IMR-90 (cell line): ENCODE data around the gene PTPRC. TPM values are rescaled to one million over a fixed set of nuclear protein-coding genes. Genes with fewer than 3 reads are reported as not detected.

Experiments
- ATAC-seq: fragments of 200-7000 bp; cut with Tn5 transposase; 2 replicates; pipeline ENCODE4 v1.9.1; 2020; ENCODE audit warnings: low read depth, mild to moderate bottlenecking, moderate library complexity
- BruUV-seq: library from RNA; stranded (reverse); fragments of 400-500 nt; replicated peaks from 2 replicates; lab custom pipeline; 2021; lab: Mats Ljungman, UMichigan
- CTCF ChIA-PET: fragments of 300-600 bp; formaldehyde crosslinking; extraction: SDS; loops from one replicate; lab custom pipeline; 2021; ENCODE audit warnings: antibody characterized with exemption; lab: Yijun Ruan, JAX
- POLR2A ChIA-PET: fragments of 300-600 bp; sonication (Branson Sonifier 250); formaldehyde crosslinking; loops from one replicate; lab custom pipeline; 2022; ENCODE audit warnings: antibody characterized with exemption; ENCODE audit not compliant: unreplicated experiment; lab: Charles Lee
- DNase-seq: peaks from one replicate; pipeline ENCODE4 v3.0.0; 2013
- H2AFZ ChIP-seq: replicated peaks from 2 replicates; pipeline ENCODE3; 2013; ENCODE audit warnings: low read length, mild to moderate bottlenecking; ENCODE audit not compliant: poor library complexity
- H2AK5ac ChIP-seq: 2 replicates; pipeline ENCODE4 v1.6.1; 2013; ENCODE audit warnings: low read depth, low read length, inconsistent platforms
- H2AK9ac ChIP-seq: replicated peaks from 2 replicates; pipeline ENCODE3; 2013; ENCODE audit warnings: mild to moderate bottlenecking, low read depth, low read length, moderate library complexity; ENCODE audit not compliant: poor library complexity
- H2BK120ac ChIP-seq: 2 replicates; pipeline ENCODE4 v1.6.1; 2013; ENCODE audit warnings: low read depth, low read length, inconsistent platforms
- H2BK15ac ChIP-seq: 3 replicates; pipeline ENCODE4 v1.6.1; 2013; ENCODE audit warnings: low read depth, low read length, inconsistent platforms
- H2BK20ac ChIP-seq: 2 replicates; pipeline ENCODE4 v1.6.1; 2013; ENCODE audit warnings: low read depth, mild to moderate bottlenecking, inconsistent platforms, low read length, moderate library complexity
- H2BK5ac ChIP-seq: 2 replicates; pipeline ENCODE4 v1.6.1; 2013; ENCODE audit warnings: mild to moderate bottlenecking, low read depth, low read length, inconsistent platforms; ENCODE audit not compliant: poor library complexity, severe bottlenecking
- H3K14ac ChIP-seq: replicated peaks from 2 replicates; pipeline ENCODE4 v1.6.1; 2013; ENCODE audit warnings: low read depth, low read length, inconsistent platforms
- H3K18ac ChIP-seq: 2 replicates; pipeline ENCODE4 v1.6.1; 2013; ENCODE audit warnings: low read depth, low read length, control low read depth
- H3K23ac ChIP-seq: 2 replicates; pipeline ENCODE4 v1.6.1; 2013; ENCODE audit warnings: low read depth, low read length, inconsistent platforms
- H3K27ac ChIP-seq: 2 replicates; pipeline ENCODE4 v1.5.1; 2013; ENCODE audit warnings: mild to moderate bottlenecking, control low read depth, low read length; ENCODE audit not compliant: insufficient read depth
- H3K27me3 ChIP-seq: 2 replicates; pipeline ENCODE4 v1.6.1; 2013; ENCODE audit warnings: low read length; ENCODE audit not compliant: control insufficient read depth, insufficient read depth
- H3K36me3 ChIP-seq: 2 replicates; pipeline ENCODE4 v1.6.1; 2013; ENCODE audit warnings: low read length, mixed read lengths; ENCODE audit not compliant: control insufficient read depth, insufficient read depth
- H3K4ac ChIP-seq: 2 replicates; pipeline ENCODE4 v1.6.1; 2013; ENCODE audit warnings: low read depth, low read length, inconsistent platforms
- H3K4me1 ChIP-seq: 2 replicates; pipeline ENCODE4 v1.6.1; 2013; ENCODE audit warnings: low read length, mixed read lengths; ENCODE audit not compliant: control insufficient read depth, insufficient read depth
- H3K4me2 ChIP-seq: 2 replicates; pipeline ENCODE4 v1.6.1; 2013; ENCODE audit warnings: low read depth, mild to moderate bottlenecking, control low read depth, low read length, moderate library complexity
- H3K4me3 ChIP-seq: 2 replicates; pipeline ENCODE4 v1.5.1; 2013; ENCODE audit warnings: low read depth, mild to moderate bottlenecking, control low read depth, low read length, moderate library complexity; ENCODE audit not compliant: insufficient read depth
- H3K56ac ChIP-seq: 2 replicates; pipeline ENCODE4 v1.6.1; 2013; ENCODE audit warnings: low read length, inconsistent platforms; ENCODE audit not compliant: insufficient read depth; ENCODE audit errors: extremely low read depth
- H3K79me1 ChIP-seq, 2 experiments: 2 replicates each; pipeline ENCODE4 v1.6.1; 2013; ENCODE audit warnings: low read length in 2 of 2, inconsistent platforms in 1 of 2, low read depth in 1 of 2
- H3K9ac ChIP-seq: 2 replicates; pipeline ENCODE4 v1.6.1; 2013; ENCODE audit warnings: low read depth, low read length, control low read depth
- H3K9me1 ChIP-seq: 2 replicates; pipeline ENCODE4 v1.6.1; 2013; ENCODE audit warnings: low read length, inconsistent platforms; ENCODE audit not compliant: insufficient read depth
- H3K9me3 ChIP-seq: 2 replicates; pipeline ENCODE4 v1.6.1; 2013; ENCODE audit warnings: low read length; ENCODE audit not compliant: control insufficient read depth, insufficient read depth
- H4K20me1 ChIP-seq: 2 replicates; pipeline ENCODE4 v1.6.1; 2013; ENCODE audit warnings: low read length, inconsistent platforms; ENCODE audit not compliant: insufficient read depth
- H4K5ac ChIP-seq: 2 replicates; pipeline ENCODE4 v1.6.1; 2013; ENCODE audit warnings: mild to moderate bottlenecking, low read depth, low read length, control low read depth
- H4K8ac ChIP-seq, 2 experiments: 2 replicates each; pipeline ENCODE4 v1.6.1; 2013; ENCODE audit warnings: low read depth in 2 of 2, low read length in 2 of 2, control low read depth in 1 of 2, inconsistent platforms in 1 of 2
- H4K91ac ChIP-seq: 2 replicates; pipeline ENCODE4 v1.6.1; 2013; ENCODE audit warnings: low read depth, low read length, inconsistent platforms; ENCODE audit not compliant: insufficient read depth
- BHLHE40 ChIP-seq: fragments of 150-350 bp; IDR thresholded peaks from 2 replicates; pipeline ENCODE4 v1.6.1; 2016; ENCODE audit warnings: mild to moderate bottlenecking, low read depth, low read length
- CEBPB ChIP-seq: IDR thresholded peaks from 2 replicates; pipeline ENCODE4 v1.6.1; 2012; ENCODE audit warnings: low read depth, low read length, improper control_type of control experiment
- POLR2A ChIP-seq: IDR thresholded peaks from 2 replicates; pipeline ENCODE4 v1.6.1; 2012; ENCODE audit warnings: mild to moderate bottlenecking, low read depth, low read length
- RCOR1 ChIP-seq: IDR thresholded peaks from 2 replicates; pipeline ENCODE4 v1.6.1; 2012; ENCODE audit warnings: mild to moderate bottlenecking, low read length, improper control_type of control experiment; ENCODE audit not compliant: insufficient replicate concordance
- WGBS, 2 experiments: methylation state at CpG; one replicate each; pipeline versions ENCODE4 v1.1.5 to v1.1.7; 2013; ENCODE audit warnings: missing lambda C conversion rate in 2 of 2; ENCODE audit not compliant: insufficient read length in 1 of 2; ENCODE audit errors: extremely low coverage in 2 of 2; 5-methylcytosine and 5-hydroxymethylcytosine counted together
- dilution Hi-C: fragments of 300-500 bp; cut with HindIII; formaldehyde crosslinking; loops from one replicate; pipeline ENCODE4 v1.14.3; 2018; ENCODE audit warnings: low sequenced_read_pairs; ENCODE audit not compliant: unreplicated experiment
- in situ Hi-C: fragments of 300-500 bp; cut with MboI; formaldehyde crosslinking; loops from 3 replicates; pipeline ENCODE4 v1.14.3; 2019; ENCODE audit warnings: low sequenced_read_pairs, inconsistent platforms, mixed read lengths
- intact Hi-C: fragments of 100-400 bp; cut with micrococcal nuclease; formaldehyde crosslinking; loops from 2 replicates; pipeline ENCODE4 v1.10.0; 2022
- polyA plus RNA-seq, 3 experiments: library from polyadenylated mRNA; depleted of rRNA; stranded (reverse); fragments of >200 nt; gene quantifications; 2 replicates each; pipeline ENCODE4 v1.2.3, GENCODE V29; 2012; ENCODE audit warnings: low replicate concordance in 1 of 3
- total RNA-seq: library from RNA; depleted of rRNA; stranded (reverse); fragments of >200 nt; gene quantifications from 2 replicates; pipeline ENCODE4 v1.2.3, GENCODE V29; 2012

PTPRC gene
- total and polyA plus RNA-seq, 2 of the 4 experiments (the other 2 are of a cell fraction), result not detected

DNA sequence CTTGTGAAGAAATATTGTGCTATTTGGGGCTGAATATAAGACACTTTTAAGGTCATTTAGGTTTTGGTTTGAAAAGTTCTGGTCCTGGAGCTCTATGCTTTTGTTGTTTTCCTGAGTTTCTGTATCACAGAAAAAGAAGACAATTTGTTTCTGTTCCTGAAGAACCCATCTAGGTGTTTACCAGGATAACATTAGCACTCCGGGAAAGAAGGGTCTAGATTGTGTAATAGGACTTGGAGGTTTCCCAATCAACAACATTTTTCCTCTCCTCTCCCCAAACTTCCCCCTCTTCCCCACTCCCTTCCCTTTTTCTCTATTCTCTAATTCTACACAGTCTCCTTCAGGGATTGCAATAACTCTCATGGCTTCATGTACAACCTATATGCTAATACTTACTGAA is 78.7 kb downstream of the PTPRC start:
- H3K9me3 ChIP-seq, result no peaks in the 10 kb centered on the region
- H2BK20ac ChIP-seq, result no peak overlapping the region
- H3K4ac ChIP-seq, result no peak overlapping the region
- no peaks in the 10 kb centered on the region for H3K79me1 ChIP-seq
- H3K4me1 ChIP-seq, result no peaks in the 10 kb centered on the region; the same call in 1 of the 2 replicates
- H4K5ac ChIP-seq, result no peak overlapping the region
- H3K36me3 ChIP-seq, result no peaks in the 10 kb centered on the region
- H3K14ac ChIP-seq, result no peak overlapping the region
- no peak overlapping the region for H2BK5ac ChIP-seq
- no peak overlapping the region for H3K4me3 ChIP-seq
- intact Hi-C loops, result no loop called here
- no peaks in the 10 kb centered on the region for H4K20me1 ChIP-seq
- no CpG with 5 or more reads among the region's 1 CpG for WGBS, 2 experiments
- H4K8ac ChIP-seq, result no peak overlapping the region
- BruUV-seq, result no TSS peak
- POLR2A ChIA-PET, result no interaction called here
- H3K23ac ChIP-seq, result no peak overlapping the region
- H2AK5ac ChIP-seq, result no peak overlapping the region
- no peak overlapping the region for H4K91ac ChIP-seq
- DNase-seq (no peak), ATAC-seq (no peak)
- no peak for TF ChIP-seq RCOR1
- TF ChIP-seq POLR2A, result no peak
- TF ChIP-seq BHLHE40, result no peak
- peak; percentile 27; the same call in 1 of the 2 replicates for TF ChIP-seq CEBPB
- no peaks in the 10 kb centered on the region for H3K27me3 ChIP-seq
- in situ Hi-C loops, result no loop called here
- no peaks in the 10 kb centered on the region for H3K9me1 ChIP-seq
- CTCF ChIA-PET, result interaction anchor here (1.1 kb wide), 1 partner anchor 15 kb away, joined by 3 read pairs; no protein-coding TSS in a partner anchor
- H3K27ac ChIP-seq, result no peak overlapping the region
- no peak overlapping the region for H3K56ac ChIP-seq
- H3K9ac ChIP-seq, result no peak overlapping the region
- H3K18ac ChIP-seq, result no peak overlapping the region
- no peak overlapping the region for H2BK15ac ChIP-seq
- H2AFZ ChIP-seq, result no peak overlapping the region
- dilution Hi-C loops, result no loop called here
- H2BK120ac ChIP-seq, result no peak overlapping the region
- no peak overlapping the region for H3K4me2 ChIP-seq
- no peak overlapping the region for H2AK9ac ChIP-seq
